Colonic mucosa (tissue), 4 donors: Measurements from ENCODE around the gene RDH8. TPM values are rescaled to one million over a fixed set of nuclear protein-coding genes. Genes with fewer than 3 reads are reported as not detected.
A peak's percentile ranks its signal among the peaks of the same experiment; 100 is the strongest.

Experiments
- DNase-seq: peaks from one replicate; pipeline ENCODE4 v3.0.0-alpha.2; 2020
- H3K27ac ChIP-seq: fragments of 200-600 bp; one replicate; pipeline ENCODE4 v1.8.0; 2021
- H3K27me3 ChIP-seq: fragments of 200-600 bp; one replicate; pipeline ENCODE4 v1.8.0; 2021
- H3K36me3 ChIP-seq: fragments of 200-600 bp; one replicate; pipeline ENCODE4 v1.8.0; 2021
- H3K4me1 ChIP-seq: fragments of 200-600 bp; one replicate; pipeline ENCODE4 v1.8.0; 2021; ENCODE audit warnings: mild to moderate bottlenecking
- H3K4me3 ChIP-seq: fragments of 200-600 bp; one replicate; pipeline ENCODE4 v1.8.0; 2021
- H3K9ac ChIP-seq, 2 donors: one replicate each; pipeline ENCODE4 v1.7.0; 2013; ENCODE audit warnings: control low read depth in 2 of 2, low read depth in 2 of 2, low read length in 2 of 2
- H3K9me3 ChIP-seq: fragments of 200-600 bp; one replicate; pipeline ENCODE4 v1.8.0; 2021
- intact Hi-C: fragments of 100-400 bp; cut with DNase I; formaldehyde crosslinking; loops from one replicate; pipeline ENCODE4 v1.14.1; 2022
- total RNA-seq, 2 donors: library from RNA; stranded (reverse); fragmentation: NEBNext Ultra II Directional in 1 of 2; extraction: Animal tissue kit (Norgen Biotek cat#: 25700) in 1 of 2; gene quantifications; one replicate each; pipeline ENCODE4 v1.2.1, GENCODE V29; 2021
- TF ChIP-seq, protein P1 (sequence below): fragments of 200-600 bp; IDR thresholded peaks from one replicate; pipeline ENCODE4 v1.8.0; 2022; ENCODE audit warnings: antibody characterized with exemption, mild to moderate bottlenecking
- donor health status: healthy.
- donor health status: DM: no; HTN: no; CAD: no.
- donor health status: DM: no; HTN: no; CAD: no.

The RDH8 gene
- total RNA-seq, 2 donors from 2014 or later, result 0.24 TPM; not detected in 1

DNA sequence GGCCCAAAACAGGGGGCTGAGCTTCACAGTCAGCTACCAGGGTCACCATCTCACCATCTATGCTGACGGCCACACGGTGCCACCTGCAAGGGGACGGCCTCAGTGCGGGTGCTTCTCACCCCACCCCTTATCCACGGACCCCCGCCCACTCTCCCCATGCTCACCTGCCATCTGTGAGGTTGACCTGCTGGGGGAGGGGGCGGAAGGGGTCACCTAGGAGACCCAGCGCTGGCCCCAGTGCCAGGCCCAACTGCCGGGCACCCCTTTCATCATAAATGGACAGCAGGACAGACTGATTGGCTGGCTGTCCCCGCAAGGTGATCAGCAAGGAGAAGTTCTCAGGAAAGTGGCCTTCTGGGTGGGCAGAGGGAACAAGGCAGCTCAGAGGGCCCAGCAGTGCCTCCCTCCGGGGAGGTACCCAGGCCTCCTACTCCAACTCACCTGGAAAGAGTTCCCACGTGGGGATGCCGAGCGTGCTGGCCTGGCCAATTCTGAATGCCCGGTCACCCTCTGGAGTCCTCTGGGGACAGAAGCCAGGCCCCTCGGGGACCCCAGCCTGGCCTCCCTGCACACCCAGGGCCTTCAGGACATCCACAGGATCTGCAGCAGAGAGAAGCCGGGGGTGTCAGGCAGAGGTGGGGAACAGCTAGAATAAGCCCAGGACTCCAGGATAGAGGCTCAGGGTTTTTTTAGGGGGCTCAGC, 7.5 kb upstream of the RDH8 start:
- H3K27me3 ChIP-seq, result peaks cover 11% of the 10 kb centered on the region
- no peak overlapping the region for H3K4me3 ChIP-seq
- H3K27ac ChIP-seq, result peak overlapping the region; percentile 32
- no peaks in the 10 kb centered on the region for H3K9me3 ChIP-seq
- TF ChIP-seq, protein P1, sequence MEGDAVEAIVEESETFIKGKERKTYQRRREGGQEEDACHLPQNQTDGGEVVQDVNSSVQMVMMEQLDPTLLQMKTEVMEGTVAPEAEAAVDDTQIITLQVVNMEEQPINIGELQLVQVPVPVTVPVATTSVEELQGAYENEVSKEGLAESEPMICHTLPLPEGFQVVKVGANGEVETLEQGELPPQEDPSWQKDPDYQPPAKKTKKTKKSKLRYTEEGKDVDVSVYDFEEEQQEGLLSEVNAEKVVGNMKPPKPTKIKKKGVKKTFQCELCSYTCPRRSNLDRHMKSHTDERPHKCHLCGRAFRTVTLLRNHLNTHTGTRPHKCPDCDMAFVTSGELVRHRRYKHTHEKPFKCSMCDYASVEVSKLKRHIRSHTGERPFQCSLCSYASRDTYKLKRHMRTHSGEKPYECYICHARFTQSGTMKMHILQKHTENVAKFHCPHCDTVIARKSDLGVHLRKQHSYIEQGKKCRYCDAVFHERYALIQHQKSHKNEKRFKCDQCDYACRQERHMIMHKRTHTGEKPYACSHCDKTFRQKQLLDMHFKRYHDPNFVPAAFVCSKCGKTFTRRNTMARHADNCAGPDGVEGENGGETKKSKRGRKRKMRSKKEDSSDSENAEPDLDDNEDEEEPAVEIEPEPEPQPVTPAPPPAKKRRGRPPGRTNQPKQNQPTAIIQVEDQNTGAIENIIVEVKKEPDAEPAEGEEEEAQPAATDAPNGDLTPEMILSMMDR, result no peak
- H3K9ac ChIP-seq, result peak overlapping the region in 1 of 2 donors; percentile 24
- H3K36me3 ChIP-seq, result no peaks in the 10 kb centered on the region
- no peak for DNase-seq
- intact Hi-C loops, result no loop called here
- H3K4me1 ChIP-seq, result peaks cover 3% of the 10 kb centered on the region

DNA sequence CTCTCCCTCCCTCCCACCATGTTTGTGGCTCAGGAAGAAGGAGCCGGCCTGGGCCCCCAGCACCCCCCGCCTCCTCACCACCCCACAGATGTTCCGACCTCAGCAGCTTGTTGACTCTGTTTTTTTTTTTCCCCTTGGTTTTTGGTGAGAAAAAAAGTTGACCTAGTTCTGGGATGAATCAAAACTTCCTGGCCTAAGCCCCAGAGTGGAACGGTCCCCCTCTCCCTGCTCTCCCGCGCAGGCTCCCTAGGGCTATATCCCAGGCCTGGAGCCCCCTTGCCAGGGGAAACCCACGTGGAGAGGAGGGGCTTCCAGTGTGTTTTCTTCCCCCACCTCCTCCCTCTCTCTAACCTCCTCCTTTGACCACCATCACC, 7.0 kb upstream of the RDH8 start:
- no peak overlapping the region for H3K4me3 ChIP-seq
- peak overlapping the region; percentile 32 for H3K27ac ChIP-seq
- intact Hi-C loops, result no loop called here
- TF ChIP-seq, protein P1, result no peak
- H3K4me1 ChIP-seq, result peaks cover 3% of the 10 kb centered on the region
- peak overlapping the region in 1 of 2 donors; percentile 24 for H3K9ac ChIP-seq
- no peaks in the 10 kb centered on the region for H3K36me3 ChIP-seq
- peaks cover 11% of the 10 kb centered on the region for H3K27me3 ChIP-seq
- DNase-seq, result no peak
- no peaks in the 10 kb centered on the region for H3K9me3 ChIP-seq

DNA sequence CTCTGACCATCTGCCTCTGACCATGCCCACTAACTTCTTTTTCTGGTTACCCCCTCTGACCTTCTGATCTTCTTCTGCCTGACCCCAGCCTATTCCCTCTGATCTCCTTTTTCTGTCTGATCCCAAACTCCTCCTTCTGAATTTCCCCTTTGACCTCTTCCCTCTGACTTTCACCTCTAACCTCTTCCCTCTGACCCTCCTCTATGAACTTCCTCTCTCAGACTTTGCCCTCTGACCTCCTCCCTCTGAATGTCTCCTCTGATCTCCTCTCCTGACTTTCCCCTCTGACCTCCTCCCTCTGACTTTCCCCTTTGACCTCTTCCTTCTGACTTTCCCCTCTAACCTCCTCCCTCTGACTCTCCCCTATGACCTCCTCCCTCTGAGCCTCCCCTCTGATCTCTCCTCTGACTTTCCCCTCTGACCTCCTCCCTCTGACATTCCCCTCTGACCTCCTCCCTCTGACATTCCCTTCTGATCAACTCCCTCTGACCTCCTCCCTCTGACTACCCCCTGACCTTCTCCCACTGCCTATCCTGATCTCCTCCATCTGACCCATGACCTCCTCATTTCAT, 6.4 kb upstream of the RDH8 start:
- Histone ChIP-seq H3K27me3 (peaks cover 11% of the 10 kb centered on the region), H3K4me3 (no peak overlapping the region), H3K27ac (no peak overlapping the region), H3K4me1 (peaks cover 3% of the 10 kb centered on the region), H3K9me3 (no peaks in the 10 kb centered on the region), H3K9ac (no peak overlapping the region), H3K36me3 (no peaks in the 10 kb centered on the region)
- intact Hi-C loops, result no loop called here
- TF ChIP-seq, protein P1, result no peak
- no peak for DNase-seq

DNA sequence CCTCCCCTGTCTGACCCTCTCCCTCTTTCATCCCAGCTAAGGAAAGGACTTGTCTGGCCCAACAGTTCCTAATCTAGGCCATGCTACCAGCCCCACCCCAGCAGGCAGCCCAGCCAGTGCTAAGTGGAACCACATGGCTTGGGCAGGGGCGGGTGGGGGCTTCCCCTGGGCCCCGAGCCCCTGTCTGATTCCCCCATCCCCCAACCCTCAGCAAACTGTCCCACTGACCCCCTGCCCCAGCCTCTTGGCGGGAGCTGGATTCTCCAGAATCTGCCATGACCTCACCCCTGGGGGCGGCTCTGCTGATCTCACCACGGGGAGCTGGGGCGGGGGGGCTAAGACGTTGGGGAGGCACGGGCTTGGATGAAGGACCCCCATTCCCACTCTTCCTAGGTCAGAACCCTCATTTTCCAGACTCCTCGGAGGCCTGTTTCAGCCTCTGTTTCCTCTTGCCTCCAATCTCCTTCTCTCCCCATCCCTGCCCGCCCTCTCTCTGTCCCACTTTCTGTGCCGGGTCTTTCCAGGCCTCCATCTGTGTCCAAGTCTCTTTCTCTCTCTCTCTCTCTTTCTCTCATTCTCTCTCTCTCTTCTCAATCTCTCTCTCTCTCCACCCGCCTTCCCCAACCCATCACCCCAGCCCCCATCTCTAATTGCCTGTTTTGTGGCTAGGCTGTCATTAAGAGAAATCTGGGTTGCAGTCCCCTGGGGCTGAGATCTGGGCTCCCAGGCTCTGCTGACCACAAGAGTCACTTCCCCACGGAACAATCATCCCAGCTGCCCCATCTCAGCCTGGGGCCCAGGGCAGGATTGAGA, 5.7 kb upstream of the RDH8 start:
- DNase-seq, result no peak
- Histone ChIP-seq H3K27me3 (peaks cover 11% of the 10 kb centered on the region), H3K4me3 (no peak overlapping the region), H3K4me1 (peaks cover 3% of the 10 kb centered on the region), H3K27ac (peak overlapping the region; percentile 47), H3K9me3 (no peaks in the 10 kb centered on the region), H3K9ac (no peak overlapping the region), H3K36me3 (no peaks in the 10 kb centered on the region)
- TF ChIP-seq, protein P1, result no peak
- intact Hi-C loops, result no loop called here

DNA sequence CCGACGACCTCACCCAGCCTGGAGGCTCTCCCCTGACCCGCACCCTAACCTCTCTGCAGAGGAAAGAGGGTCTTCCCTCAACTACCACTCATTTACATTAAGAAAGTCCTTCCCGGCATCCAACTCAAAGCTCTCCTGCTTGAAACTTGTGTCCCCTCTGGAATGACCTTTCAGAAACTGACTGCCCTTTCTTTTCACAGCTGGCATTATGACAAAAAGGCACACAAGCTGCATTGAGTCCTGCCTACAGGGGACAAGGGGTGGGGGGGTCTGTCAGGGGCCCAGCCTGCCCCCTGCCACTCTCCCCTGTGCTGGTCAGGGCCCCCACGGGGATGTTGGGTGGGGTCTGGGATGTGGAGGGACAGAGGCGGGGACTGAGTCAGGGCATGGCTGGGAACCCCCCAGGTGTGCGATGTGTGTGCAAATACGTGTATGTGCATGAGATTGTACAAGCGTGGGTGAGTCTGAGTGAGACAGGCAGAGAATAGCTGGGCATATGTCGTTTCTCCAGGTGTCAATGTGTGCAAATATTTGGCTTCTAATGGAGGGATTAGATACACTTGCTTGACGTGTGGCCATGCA, 5.0 kb upstream of the RDH8 start:
- peak overlapping the region; percentile 47 for H3K27ac ChIP-seq

More for the DNA sequence above, 5.0 kb upstream of the RDH8 start:
- no peaks in the 10 kb centered on the region for H3K9me3 ChIP-seq
- H3K36me3 ChIP-seq, result no peaks in the 10 kb centered on the region
- intact Hi-C loops, result no loop called here
- H3K4me3 ChIP-seq, result no peak overlapping the region
- peaks cover 3% of the 10 kb centered on the region for H3K4me1 ChIP-seq
- TF ChIP-seq, protein P1, result no peak
- DNase-seq, result no peak
- H3K9ac ChIP-seq, result no peak overlapping the region
- peaks cover 11% of the 10 kb centered on the region for H3K27me3 ChIP-seq
